Activated CD4-positive, CD25-positive, alpha-beta regulatory T cell treated with anti-CD3 and anti-CD28 coated beads, Interleukin-2, amount 50 U/mL, for 72 hours (primary cell): ENCODE results near the gene INPP5A.
"Not testable (repeated sequence)": the region's sequence is repeated elsewhere in the genome, so short reads cannot be mapped to it uniquely, and the experiment has no call there.

Experiments
- DNase-seq: peaks from one replicate; pipeline ENCODE4 v3.0.0; 2021

INPP5A gene

GRCh38 chr10:132504501-132505272 lies 32.9 kb upstream of the INPP5A start:
- no peak for DNase-seq

- not testable (repeated sequence) for DNase-seq
These were observed 32.0 kb upstream of the INPP5A start for GRCh38 chr10:132505546-132505945.

- DNase-seq, result peak; percentile 23
These were observed 30.7 kb upstream of the INPP5A start for GRCh38 chr10:132506711-132507408.

- no peak for DNase-seq
These were observed 30.1 kb upstream of the INPP5A start for GRCh38 chr10:132507409-132507955.

GRCh38 chr10:132507956-132508490 lies 29.6 kb upstream of the INPP5A start:
- DNase-seq, result peak; percentile 17

- no peak for DNase-seq
These were observed 28.8 kb upstream of the INPP5A start for GRCh38 chr10:132508581-132509443.

GRCh38 chr10:132509506-132510173 lies 27.9 kb upstream of the INPP5A start:
- peak; percentile 7 for DNase-seq

GRCh38 chr10:132510174-132510611 lies 27.4 kb upstream of the INPP5A start:
- DNase-seq, result no peak

- DNase-seq, result no peak
These were observed 26.2 kb upstream of the INPP5A start for GRCh38 chr10:132511121-132512051.

GRCh38 chr10:132512052-132512442 lies 25.5 kb upstream of the INPP5A start:
- DNase-seq, result no peak

- no peak for DNase-seq
These were observed 24.8 kb upstream of the INPP5A start for GRCh38 chr10:132512693-132513345.

- peak; percentile 26 for DNase-seq
These were observed 22.6 kb upstream of the INPP5A start for GRCh38 chr10:132514821-132515520.

GRCh38 chr10:132515811-132516726 lies 21.5 kb upstream of the INPP5A start:
- DNase-seq, result peak; percentile 25

GRCh38 chr10:132516771-132517725 lies 20.5 kb upstream of the INPP5A start:
- peak; percentile 21 for DNase-seq

- peak; percentile 25 for DNase-seq
These were observed 19.6 kb upstream of the INPP5A start for GRCh38 chr10:132517951-132518521.

- peak; percentile 21 for DNase-seq
These were observed 18.8 kb upstream of the INPP5A start for GRCh38 chr10:132518572-132519381.
